DND-41 (cell line): ENCODE data around the gene CFAP61.

ENCODE experiments used
- EZH2 ChIP-seq: IDR thresholded peaks from 3 replicates; pipeline ENCODE4 v1.6.1; 2012; ENCODE audit warnings: borderline replicate concordance, low read depth, mild to moderate bottlenecking, moderate library complexity, low read length, inconsistent platforms; ENCODE audit not compliant: severe bottlenecking
- TF ChIP-seq, protein P1 (sequence below): IDR thresholded peaks from 2 replicates; pipeline ENCODE4 v1.5.1; 2012; ENCODE audit warnings: borderline replicate concordance, low read length, moderate library complexity, mild to moderate bottlenecking; ENCODE audit not compliant: poor library complexity, severe bottlenecking; ENCODE audit errors: extremely low read depth

DNA sequence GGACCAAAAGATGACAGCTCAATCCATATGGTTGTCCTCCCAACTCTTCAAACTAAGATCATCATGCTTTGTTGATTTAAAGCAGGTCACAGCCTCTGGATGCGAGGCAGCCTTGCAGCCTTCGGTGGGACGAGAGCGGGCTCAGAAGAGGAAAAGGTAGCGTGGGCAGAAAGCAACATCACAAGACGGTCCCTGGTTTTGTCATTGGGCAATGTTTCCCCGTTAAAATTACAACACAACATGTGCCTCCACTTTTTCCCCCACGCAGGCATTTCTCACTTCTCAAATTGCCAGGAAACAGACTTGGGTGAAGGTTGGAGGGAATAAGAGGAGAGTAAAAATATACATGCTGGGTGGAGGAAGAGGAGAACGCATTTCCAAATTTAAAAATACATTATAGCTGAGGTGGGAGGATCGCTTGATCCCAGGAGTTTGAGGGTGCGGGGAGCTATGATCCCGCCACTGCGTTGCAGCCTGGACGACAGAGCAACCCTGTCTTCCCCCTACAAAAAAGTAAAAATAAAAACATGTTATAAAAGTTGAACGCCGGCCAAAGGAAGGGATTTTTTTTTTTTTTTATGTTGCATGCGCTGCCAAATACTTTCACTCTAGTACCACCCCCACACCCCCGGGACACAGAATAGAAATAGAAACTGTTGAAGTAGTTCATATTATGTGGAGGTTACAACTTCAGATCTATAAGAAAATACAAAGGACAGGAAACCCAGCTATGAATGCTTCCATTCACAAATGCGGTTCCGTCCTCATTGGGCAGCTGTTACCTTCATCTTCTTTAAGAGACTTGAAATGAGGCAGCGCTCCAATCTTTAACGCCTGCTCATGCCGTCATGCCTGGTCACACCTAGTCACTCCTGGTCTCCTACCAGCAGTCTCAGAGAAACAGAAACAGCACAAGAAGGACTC, 49.0 kb upstream of the CFAP61 start:
- TF ChIP-seq, protein P1, sequence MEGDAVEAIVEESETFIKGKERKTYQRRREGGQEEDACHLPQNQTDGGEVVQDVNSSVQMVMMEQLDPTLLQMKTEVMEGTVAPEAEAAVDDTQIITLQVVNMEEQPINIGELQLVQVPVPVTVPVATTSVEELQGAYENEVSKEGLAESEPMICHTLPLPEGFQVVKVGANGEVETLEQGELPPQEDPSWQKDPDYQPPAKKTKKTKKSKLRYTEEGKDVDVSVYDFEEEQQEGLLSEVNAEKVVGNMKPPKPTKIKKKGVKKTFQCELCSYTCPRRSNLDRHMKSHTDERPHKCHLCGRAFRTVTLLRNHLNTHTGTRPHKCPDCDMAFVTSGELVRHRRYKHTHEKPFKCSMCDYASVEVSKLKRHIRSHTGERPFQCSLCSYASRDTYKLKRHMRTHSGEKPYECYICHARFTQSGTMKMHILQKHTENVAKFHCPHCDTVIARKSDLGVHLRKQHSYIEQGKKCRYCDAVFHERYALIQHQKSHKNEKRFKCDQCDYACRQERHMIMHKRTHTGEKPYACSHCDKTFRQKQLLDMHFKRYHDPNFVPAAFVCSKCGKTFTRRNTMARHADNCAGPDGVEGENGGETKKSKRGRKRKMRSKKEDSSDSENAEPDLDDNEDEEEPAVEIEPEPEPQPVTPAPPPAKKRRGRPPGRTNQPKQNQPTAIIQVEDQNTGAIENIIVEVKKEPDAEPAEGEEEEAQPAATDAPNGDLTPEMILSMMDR: no peak
- no peak for TF ChIP-seq EZH2
